Astrocyte (in vitro differentiated cells and primary cell): ENCODE results near the gene STPG3.

ENCODE experiments used
- CTCF ChIP-seq: IDR thresholded peaks from 2 replicates; pipeline ENCODE4 v1.5.1; 2011; ENCODE audit warnings: low read depth, mild to moderate bottlenecking, inconsistent platforms, low read length, moderate library complexity; ENCODE audit not compliant: insufficient read depth
- EZH2 ChIP-seq: IDR thresholded peaks from 2 replicates; pipeline ENCODE4 v1.6.1; 2012; ENCODE audit warnings: mild to moderate bottlenecking, low read length, inconsistent platforms; ENCODE audit not compliant: insufficient read depth

GRCh38 chr9:137217276-137218211 is 33.5 kb upstream of the STPG3 start:
- no peak for TF ChIP-seq CTCF
- TF ChIP-seq EZH2: no peak
